Measurements from ENCODE around the gene HCN1. TPM values are rescaled to one million over a fixed set of nuclear protein-coding genes. Genes with fewer than 3 reads are reported as not detected.

Gene HCN1
- total and polyA plus RNA-seq, 2 of the 13 experiments (the other 11 are each of a cell fraction or from before 2014, with no cell fraction given): not detected

DNA sequence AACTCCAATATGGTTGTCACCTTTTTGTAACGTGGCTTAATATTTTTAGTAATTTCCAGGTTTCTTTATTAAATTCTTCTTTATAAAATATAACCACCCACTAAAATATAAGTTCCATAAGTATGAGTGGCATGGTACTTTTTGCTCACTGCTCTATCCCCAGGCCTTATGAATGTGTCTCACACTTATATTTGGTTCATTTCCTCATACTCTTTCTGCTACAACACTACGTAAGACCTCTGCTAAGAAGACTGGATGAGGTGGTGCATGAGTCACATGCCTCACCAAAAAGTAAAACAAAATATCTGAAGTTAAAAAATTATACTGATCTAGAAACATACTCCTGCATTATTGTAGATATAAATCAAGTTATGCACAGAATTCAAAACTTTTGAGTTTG, 400.9 kb downstream of the HCN1 start:
- whole genome bisulfite sequencing (ENCODE audit: low lambda C conversion rate): 8% methylated on average over 2 of the region's 2 CpGs
- Histone ChIP-seq H3K4me1 (ENCODE audit: insufficient read depth, low read length) (no peaks in the 10 kb centered on the region), H3K9me3 (ENCODE audit: low read length) (peaks cover 81% of the 10 kb centered on the region), H3K9ac (ENCODE audit: insufficient read depth, low read depth, low read length) (no peak overlapping the region), H3K4me2 (ENCODE audit: low read depth, low read length) (no peak overlapping the region), H3K79me2 (ENCODE audit: insufficient read depth, low read length) (no peaks in the 10 kb centered on the region), H2AFZ (ENCODE audit: low read length) (no peak overlapping the region), H3K27ac (ENCODE audit: extremely low read length, insufficient read depth, low read length) (no peak overlapping the region), H4K20me1 (ENCODE audit: insufficient read depth, low read length) (no peaks in the 10 kb centered on the region), H3K4me3 (replicated peaks in 1 of 3; ENCODE audit: insufficient read depth in 1 of 3, low read depth in 2 of 3, low read length in 3 of 3) (no peak overlapping the region), H3K36me3 (replicated peaks in 1 of 2; ENCODE audit: control insufficient read depth in 1 of 2, insufficient read depth in 2 of 2, low read length in 2 of 2) (no peaks in the 10 kb centered on the region), H3K27me3 (ENCODE audit: control insufficient read depth in 1 of 2, insufficient read depth in 2 of 2, low read length in 2 of 2) (no peaks in the 10 kb centered on the region)
- FAIRE-seq (no peak), DNase-seq (ENCODE audit: low spot score) (no peak), ATAC-seq (no peak)
- no TSS peak for BruUV-seq (replicated peaks)
- CTCF ChIA-PET (ENCODE audit: low intra/inter-chr PET ratio, low total read pairs): no interaction called here
- in situ Hi-C loops (cut with HindIII; ENCODE audit: extremely low pct_ligation_motif_present, low pct_unique_long_range_greater_than_20kb) (no loop called here), intact Hi-C loops (cut with micrococcal nuclease; ENCODE audit: unreplicated experiment) (no loop called here)
- TF ChIP-seq ZMAT5 (CRISPR knock-in tag; IDR thresholded peaks at IDR 0.05; ENCODE audit: borderline replicate concordance, low read depth) (no peak), ZNF432 (CRISPR knock-in tag; IDR thresholded peaks at IDR 0.05; ENCODE audit: borderline replicate concordance) (no peak), POLR2A (IDR thresholded peaks at IDR 0.05; ENCODE audit: insufficient read depth in 1 of 2, low read depth in 2 of 2, low read length in 2 of 2) (no peak), RAD21 (CRISPR knock-in tag; IDR thresholded peaks at IDR 0.05) (no peak), MXI1 (IDR thresholded peaks at IDR 0.05; ENCODE audit: borderline replicate concordance, low read depth, low read length) (no peak), ZNF549 (CRISPR knock-in tag; IDR thresholded peaks at IDR 0.05) (no peak), NKX3-1 (CRISPR knock-in tag; IDR thresholded peaks at IDR 0.05) (no peak), ZFP36L1 (CRISPR knock-in tag; IDR thresholded peaks at IDR 0.05) (no peak), ZFY (CRISPR knock-in tag; IDR thresholded peaks at IDR 0.05) (no peak), STAG1 (CRISPR knock-in tag; IDR thresholded peaks at IDR 0.05) (no peak)
- TF ChIP-seq, protein P1, sequence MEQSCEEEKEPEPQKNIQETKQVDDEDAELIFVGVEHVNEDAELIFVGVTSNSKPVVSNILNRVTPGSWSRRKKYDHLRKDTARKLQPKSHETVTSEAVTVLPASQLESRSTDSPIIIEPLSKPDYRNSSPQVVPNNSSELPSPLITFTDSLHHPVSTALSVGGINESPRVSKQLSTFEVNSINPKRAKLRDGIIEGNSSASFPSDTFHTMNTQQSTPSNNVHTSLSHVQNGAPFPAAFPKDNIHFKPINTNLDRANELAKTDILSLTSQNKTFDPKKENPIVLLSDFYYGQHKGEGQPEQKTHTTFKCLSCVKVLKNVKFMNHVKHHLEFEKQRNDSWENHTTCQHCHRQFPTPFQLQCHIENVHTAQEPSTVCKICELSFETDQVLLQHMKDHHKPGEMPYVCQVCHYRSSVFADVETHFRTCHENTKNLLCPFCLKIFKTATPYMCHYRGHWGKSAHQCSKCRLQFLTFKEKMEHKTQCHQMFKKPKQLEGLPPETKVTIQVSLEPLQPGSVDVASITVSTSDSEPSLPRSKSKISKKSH (CRISPR knock-in tag; IDR thresholded peaks at IDR 0.05; ENCODE audit: borderline replicate concordance): no peak
- TF ChIP-seq, protein P2, sequence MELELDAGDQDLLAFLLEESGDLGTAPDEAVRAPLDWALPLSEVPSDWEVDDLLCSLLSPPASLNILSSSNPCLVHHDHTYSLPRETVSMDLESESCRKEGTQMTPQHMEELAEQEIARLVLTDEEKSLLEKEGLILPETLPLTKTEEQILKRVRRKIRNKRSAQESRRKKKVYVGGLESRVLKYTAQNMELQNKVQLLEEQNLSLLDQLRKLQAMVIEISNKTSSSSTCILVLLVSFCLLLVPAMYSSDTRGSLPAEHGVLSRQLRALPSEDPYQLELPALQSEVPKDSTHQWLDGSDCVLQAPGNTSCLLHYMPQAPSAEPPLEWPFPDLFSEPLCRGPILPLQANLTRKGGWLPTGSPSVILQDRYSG (CRISPR knock-in tag; IDR thresholded peaks at IDR 0.05): no peak
- TF ChIP-seq, protein P3, sequence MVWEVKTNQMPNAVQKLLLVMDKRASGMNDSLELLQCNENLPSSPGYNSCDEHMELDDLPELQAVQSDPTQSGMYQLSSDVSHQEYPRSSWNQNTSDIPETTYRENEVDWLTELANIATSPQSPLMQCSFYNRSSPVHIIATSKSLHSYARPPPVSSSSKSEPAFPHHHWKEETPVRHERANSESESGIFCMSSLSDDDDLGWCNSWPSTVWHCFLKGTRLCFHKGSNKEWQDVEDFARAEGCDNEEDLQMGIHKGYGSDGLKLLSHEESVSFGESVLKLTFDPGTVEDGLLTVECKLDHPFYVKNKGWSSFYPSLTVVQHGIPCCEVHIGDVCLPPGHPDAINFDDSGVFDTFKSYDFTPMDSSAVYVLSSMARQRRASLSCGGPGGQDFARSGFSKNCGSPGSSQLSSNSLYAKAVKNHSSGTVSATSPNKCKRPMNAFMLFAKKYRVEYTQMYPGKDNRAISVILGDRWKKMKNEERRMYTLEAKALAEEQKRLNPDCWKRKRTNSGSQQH (CRISPR knock-in tag; IDR thresholded peaks at IDR 0.05; ENCODE audit: low read depth): no peak
- TF ChIP-seq, protein P4, sequence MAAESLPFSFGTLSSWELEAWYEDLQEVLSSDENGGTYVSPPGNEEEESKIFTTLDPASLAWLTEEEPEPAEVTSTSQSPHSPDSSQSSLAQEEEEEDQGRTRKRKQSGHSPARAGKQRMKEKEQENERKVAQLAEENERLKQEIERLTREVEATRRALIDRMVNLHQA (CRISPR knock-in tag; IDR thresholded peaks at IDR 0.05): no peak
- TF ChIP-seq, protein P5, sequence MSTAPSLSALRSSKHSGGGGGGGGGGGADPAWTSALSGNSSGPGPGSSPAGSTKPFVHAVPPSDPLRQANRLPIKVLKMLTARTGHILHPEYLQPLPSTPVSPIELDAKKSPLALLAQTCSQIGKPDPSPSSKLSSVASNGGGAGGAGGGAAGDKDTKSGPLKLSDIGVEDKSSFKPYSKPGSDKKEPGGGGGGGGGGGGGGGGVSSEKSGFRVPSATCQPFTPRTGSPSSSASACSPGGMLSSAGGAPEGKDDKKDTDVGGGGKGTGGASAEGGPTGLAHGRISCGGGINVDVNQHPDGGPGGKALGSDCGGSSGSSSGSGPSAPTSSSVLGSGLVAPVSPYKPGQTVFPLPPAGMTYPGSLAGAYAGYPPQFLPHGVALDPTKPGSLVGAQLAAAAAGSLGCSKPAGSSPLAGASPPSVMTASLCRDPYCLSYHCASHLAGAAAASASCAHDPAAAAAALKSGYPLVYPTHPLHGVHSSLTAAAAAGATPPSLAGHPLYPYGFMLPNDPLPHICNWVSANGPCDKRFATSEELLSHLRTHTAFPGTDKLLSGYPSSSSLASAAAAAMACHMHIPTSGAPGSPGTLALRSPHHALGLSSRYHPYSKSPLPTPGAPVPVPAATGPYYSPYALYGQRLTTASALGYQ (CRISPR knock-in tag; IDR thresholded peaks at IDR 0.05): no peak
- POLR2A ChIA-PET: no interaction called here

Measured in HepG2 (cell line).